Measurements from ENCODE around the gene CDC34.
"Not testable (repeated sequence)": the region's sequence is repeated elsewhere in the genome, so short reads cannot be mapped to it uniquely, and the experiment has no call there.

The CDC34 gene

DNA sequence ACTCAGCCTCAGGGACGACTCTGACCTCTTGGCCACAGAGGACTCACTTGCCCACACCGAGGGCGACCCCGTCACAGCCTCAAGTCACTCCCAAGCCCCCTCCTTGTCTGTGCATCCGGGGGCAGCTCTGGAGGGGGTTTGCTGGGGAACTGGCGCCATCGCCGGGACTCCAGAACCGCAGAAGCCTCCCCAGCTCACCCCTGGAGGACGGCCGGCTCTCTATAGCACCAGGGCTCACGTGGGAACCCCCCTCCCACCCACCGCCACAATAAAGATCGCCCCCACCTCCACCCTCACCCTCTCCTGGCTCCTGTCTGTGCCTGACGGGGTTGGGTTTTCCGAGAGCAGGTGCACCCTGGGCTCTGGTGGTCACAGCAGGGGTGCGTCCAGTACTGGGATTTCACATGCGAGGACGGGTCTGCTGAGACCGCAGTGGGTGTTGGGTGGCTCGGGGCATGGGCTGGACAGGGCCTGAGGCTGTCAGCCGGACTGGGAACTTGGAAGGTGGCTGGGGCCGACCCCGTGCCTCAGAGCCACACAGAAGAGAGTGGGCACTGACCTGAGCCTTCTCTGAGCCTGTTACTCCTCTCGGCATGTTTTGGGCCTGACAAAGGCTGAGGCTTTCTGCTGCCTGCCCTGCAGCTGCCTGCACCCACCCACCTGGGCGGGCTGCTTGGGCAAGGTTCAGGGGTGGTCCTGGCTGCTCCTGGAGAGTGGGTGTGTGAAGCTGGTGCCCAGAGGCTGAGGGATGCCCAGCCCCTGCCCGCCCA, 51.8 kb downstream of the CDC34 start:
- Histone ChIP-seq H3K4me2 (ENCODE audit: low read length) (no peak overlapping the region), H3K9me3 (replicated peaks; ENCODE audit: low read length) (no peaks in the 10 kb centered on the region), H3K9ac (ENCODE audit: low read depth, low read length) (no peak overlapping the region), H3K4me3 (ENCODE audit: low read length) (no peak overlapping the region), H3K36me3 (ENCODE audit: insufficient read depth, low read length) (peaks cover 25% of the 10 kb centered on the region), H3K4me1 (ENCODE audit: control insufficient read depth, insufficient read depth, low read length) (peaks cover 30% of the 10 kb centered on the region), H3K27me3 (ENCODE audit: control insufficient read depth, insufficient read depth, low read length) (peaks cover 2% of the 10 kb centered on the region)

DNA sequence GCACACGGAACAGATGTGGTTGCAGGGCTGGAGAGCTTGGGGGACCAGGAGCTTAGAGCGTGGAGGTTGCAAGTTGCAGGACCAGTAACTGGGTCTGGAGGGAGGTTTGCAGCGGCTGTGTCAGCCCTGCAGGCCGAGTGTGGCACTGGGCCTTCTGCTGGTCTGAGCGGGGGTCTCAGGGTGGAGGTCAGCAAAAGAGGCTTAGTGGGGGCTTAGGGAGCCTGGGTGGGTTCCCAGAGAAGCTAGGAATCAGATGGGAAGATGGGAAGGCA, 52.3 kb downstream of the CDC34 start:
- H3K9me3 ChIP-seq (replicated peaks; ENCODE audit: low read length), result no peaks in the 10 kb centered on the region
- H3K9ac ChIP-seq (ENCODE audit: low read depth, low read length), result no peak overlapping the region
- no peak overlapping the region for H3K4me3 ChIP-seq (ENCODE audit: low read length)
- H3K27me3 ChIP-seq (ENCODE audit: control insufficient read depth, insufficient read depth, low read length), result peaks cover 7% of the 10 kb centered on the region
- H3K4me2 ChIP-seq (ENCODE audit: low read length), result no peak overlapping the region
- H3K36me3 ChIP-seq (ENCODE audit: insufficient read depth, low read length), result peaks cover 25% of the 10 kb centered on the region
- peaks cover 36% of the 10 kb centered on the region for H3K4me1 ChIP-seq (ENCODE audit: control insufficient read depth, insufficient read depth, low read length)

DNA sequence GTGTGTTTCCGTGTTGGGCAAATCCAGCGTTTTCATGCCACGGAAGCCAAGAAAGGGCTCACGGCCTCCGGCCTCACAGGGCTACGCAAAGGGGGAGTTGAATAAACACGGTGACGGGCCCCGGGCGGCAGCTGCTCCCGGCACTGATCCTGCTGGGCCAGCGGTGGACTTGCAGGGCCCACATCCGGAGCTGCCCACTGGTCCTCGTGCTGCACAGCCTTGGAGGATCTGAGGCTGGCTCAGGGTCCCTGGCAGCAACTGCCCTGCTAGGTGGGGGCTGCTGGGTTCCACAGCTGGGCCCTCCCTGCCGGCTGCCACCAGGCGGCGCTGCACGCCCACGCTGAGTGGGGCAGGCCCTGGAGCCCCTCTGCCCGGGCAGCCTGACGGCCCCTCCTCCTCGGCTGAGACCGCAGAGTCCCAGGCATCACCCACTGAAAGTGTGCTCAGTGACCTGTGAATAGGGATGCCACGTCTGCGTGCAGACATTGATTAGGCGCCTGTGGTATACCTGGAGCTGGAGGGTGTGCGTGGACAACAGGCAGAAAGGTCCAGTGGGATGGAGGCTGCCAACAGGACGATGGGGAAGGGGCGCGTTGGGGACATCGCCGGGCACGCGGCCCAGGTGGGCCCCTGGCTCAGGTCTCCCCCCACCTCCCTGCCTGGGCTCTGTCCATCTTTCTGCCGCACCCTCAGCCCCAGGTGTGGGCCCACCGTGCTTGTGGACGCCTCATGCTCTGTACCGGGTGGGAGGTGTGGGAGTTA, 52.9 kb downstream of the CDC34 start:
- Histone ChIP-seq H3K36me3 (ENCODE audit: insufficient read depth, low read length) (peaks cover 25% of the 10 kb centered on the region), H3K4me2 (ENCODE audit: low read length) (no peak overlapping the region), H3K9ac (ENCODE audit: low read depth, low read length) (no peak overlapping the region), H3K9me3 (replicated peaks; ENCODE audit: low read length) (no peaks in the 10 kb centered on the region), H3K27me3 (ENCODE audit: control insufficient read depth, insufficient read depth, low read length) (peaks cover 13% of the 10 kb centered on the region), H3K4me1 (ENCODE audit: control insufficient read depth, insufficient read depth, low read length) (peaks cover 36% of the 10 kb centered on the region), H3K4me3 (ENCODE audit: low read length) (no peak overlapping the region)

- not testable (repeated sequence) for H3K9me3 ChIP-seq (replicated peaks; ENCODE audit: low read length); H3K9ac ChIP-seq (ENCODE audit: low read depth, low read length); H3K4me2 ChIP-seq (ENCODE audit: low read length); H3K4me3 ChIP-seq (ENCODE audit: low read length)
- Histone ChIP-seq H3K36me3 (ENCODE audit: insufficient read depth, low read length) (peaks cover 25% of the 10 kb centered on the region), H3K4me1 (ENCODE audit: control insufficient read depth, insufficient read depth, low read length) (peaks cover 37% of the 10 kb centered on the region), H3K27me3 (ENCODE audit: control insufficient read depth, insufficient read depth, low read length) (peaks cover 13% of the 10 kb centered on the region)
Measured at GRCh38 chr19:585146-585545, 53.6 kb downstream of the CDC34 start.

GRCh38 chr19:585551-586110, 54.1 kb downstream of the CDC34 start:
- H3K36me3 ChIP-seq (ENCODE audit: insufficient read depth, low read length), result peaks cover 25% of the 10 kb centered on the region
- H3K4me3 ChIP-seq (ENCODE audit: low read length), result no peak overlapping the region
- H3K4me1 ChIP-seq (ENCODE audit: control insufficient read depth, insufficient read depth, low read length), result peaks cover 42% of the 10 kb centered on the region
- H3K9ac ChIP-seq (ENCODE audit: low read depth, low read length), result no peak overlapping the region
- no peaks in the 10 kb centered on the region for H3K9me3 ChIP-seq (replicated peaks; ENCODE audit: low read length)
- H3K27me3 ChIP-seq (ENCODE audit: control insufficient read depth, insufficient read depth, low read length), result peaks cover 13% of the 10 kb centered on the region
- no peak overlapping the region for H3K4me2 ChIP-seq (ENCODE audit: low read length)

- Histone ChIP-seq H3K27me3 (ENCODE audit: control insufficient read depth, insufficient read depth, low read length) (peaks cover 32% of the 10 kb centered on the region), H3K36me3 (ENCODE audit: insufficient read depth, low read length) (peaks cover 7% of the 10 kb centered on the region), H3K4me3 (ENCODE audit: low read length) (no peak overlapping the region), H3K9ac (ENCODE audit: low read depth, low read length) (no peak overlapping the region), H3K4me2 (ENCODE audit: low read length) (peak overlapping the region; percentile 61), H3K4me1 (ENCODE audit: control insufficient read depth, insufficient read depth, low read length) (peaks cover 36% of the 10 kb centered on the region), H3K9me3 (replicated peaks; ENCODE audit: low read length) (no peaks in the 10 kb centered on the region)
Measured at GRCh38 chr19:588093-588740, 56.7 kb downstream of the CDC34 start.

DNA sequence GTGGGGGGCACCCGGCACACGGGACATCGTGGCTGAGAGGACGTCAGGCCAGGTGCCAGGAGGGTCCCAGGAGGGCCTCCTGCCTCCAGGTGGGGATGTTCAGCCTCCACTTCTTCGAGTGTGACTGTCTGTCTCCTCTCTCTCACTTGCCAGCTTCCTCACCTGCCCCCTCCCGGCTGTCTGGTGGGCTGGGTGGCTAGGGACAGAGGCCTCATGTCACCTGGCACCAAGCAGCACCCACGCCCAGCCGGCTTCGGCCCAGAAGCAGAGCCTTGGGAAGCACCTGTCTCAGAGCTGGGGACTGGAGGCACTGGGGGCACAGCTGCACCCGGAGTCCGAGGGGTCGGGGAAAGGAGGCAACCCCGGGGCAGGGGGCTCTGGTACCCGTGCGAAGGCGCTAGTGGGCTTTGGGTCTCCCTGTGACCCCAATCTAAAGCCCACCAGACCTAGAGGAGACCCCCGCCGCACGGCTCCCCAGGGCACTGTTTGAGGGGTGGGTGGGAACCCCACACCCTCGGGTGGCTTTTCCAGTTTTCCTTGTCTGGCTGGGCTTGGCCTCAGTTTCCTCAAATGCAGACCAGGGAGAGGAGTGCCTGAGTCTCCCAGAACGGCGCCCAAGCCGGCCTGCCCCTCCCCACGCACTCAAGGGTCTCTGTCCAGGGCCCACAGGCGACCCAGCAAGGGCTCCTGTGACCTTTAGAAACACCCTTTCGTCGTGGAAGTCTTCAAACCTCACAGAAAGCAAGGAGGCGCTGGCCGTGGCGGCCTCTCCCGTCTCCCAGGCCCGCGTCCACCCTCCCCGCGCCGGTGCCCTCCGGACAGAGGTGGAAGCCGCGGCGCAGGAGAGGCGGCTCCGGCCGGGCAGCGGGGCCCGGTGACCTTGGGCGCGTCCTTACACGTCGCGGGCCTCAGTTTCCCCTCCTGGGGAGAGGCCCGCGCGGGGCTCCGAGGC, 57.5 kb downstream of the CDC34 start:
- no peaks in the 10 kb centered on the region for H3K36me3 ChIP-seq (ENCODE audit: insufficient read depth, low read length)
- H3K27me3 ChIP-seq (ENCODE audit: control insufficient read depth, insufficient read depth, low read length), result peaks cover 38% of the 10 kb centered on the region
- H3K9ac ChIP-seq (ENCODE audit: low read depth, low read length), result no peak overlapping the region
- peak overlapping the region; percentile 61 for H3K4me2 ChIP-seq (ENCODE audit: low read length)
- H3K4me1 ChIP-seq (ENCODE audit: control insufficient read depth, insufficient read depth, low read length), result peaks cover 29% of the 10 kb centered on the region
- H3K4me3 ChIP-seq (ENCODE audit: low read length), result no peak overlapping the region
- H3K9me3 ChIP-seq (replicated peaks; ENCODE audit: low read length), result no peaks in the 10 kb centered on the region

DNA sequence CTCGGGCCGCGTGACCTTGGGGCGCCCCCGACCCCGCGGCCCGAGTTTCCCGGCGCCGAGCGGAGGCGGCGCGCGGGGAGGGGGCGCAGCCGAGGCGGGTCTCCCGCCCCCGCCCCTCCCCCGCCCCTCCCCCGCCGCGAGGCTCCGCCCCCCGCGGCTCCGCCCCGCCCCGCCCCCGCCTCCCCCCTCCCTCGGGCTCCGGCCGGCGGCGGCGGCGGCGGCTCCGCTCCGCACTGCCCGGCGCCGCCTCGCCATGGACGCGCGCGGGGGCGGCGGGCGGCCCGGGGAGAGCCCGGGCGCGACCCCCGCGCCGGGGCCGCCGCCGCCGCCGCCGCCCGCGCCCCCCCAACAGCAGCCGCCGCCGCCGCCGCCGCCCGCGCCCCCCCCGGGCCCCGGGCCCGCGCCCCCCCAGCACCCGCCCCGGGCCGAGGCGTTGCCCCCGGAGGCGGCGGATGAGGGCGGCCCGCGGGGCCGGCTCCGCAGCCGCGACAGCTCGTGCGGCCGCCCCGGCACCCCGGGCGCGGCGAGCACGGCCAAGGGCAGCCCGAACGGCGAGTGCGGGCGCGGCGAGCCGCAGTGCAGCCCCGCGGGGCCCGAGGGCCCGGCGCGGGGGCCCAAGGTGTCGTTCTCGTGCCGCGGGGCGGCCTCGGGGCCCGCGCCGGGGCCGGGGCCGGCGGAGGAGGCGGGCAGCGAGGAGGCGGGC, 58.3 kb downstream of the CDC34 start, which contains the start of gene HCN2:
Gene HCN2, plus strand, starts transcription at position 189 of the 703 bp plus-strand sequence. Its CDS starts 65 bp downstream, at position 254.
- Histone ChIP-seq H3K9ac (ENCODE audit: low read depth, low read length) (no peak within 1 kb of the TSS), H3K4me3 (ENCODE audit: low read length) (peak within 1 kb of the TSS; percentile 55), H3K4me1 (ENCODE audit: control insufficient read depth, insufficient read depth, low read length) (peaks cover 26% of the 10 kb centered on the region), H3K4me2 (ENCODE audit: low read length) (peak within 1 kb of the TSS; percentile 69), H3K9me3 (replicated peaks; ENCODE audit: low read length) (no peaks in the 10 kb centered on the region), H3K27me3 (ENCODE audit: control insufficient read depth, insufficient read depth, low read length) (peaks cover 42% of the 10 kb centered on the region), H3K36me3 (ENCODE audit: insufficient read depth, low read length) (no peaks in the 10 kb centered on the region)

DNA sequence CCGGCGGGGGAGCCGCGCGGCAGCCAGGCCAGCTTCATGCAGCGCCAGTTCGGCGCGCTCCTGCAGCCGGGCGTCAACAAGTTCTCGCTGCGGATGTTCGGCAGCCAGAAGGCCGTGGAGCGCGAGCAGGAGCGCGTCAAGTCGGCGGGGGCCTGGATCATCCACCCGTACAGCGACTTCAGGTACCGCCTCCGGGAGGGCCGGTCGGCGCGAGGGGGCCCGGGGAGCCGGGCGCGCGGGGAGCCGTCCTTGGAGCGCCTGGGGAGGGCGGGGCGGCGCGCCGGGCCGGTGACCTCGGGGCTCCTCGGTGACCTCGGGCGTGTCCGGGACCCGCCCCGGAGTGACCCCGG, 58.8 kb downstream of the CDC34 start:
- Histone ChIP-seq H3K4me3 (ENCODE audit: low read length) (peak overlapping the region; percentile 55), H3K36me3 (ENCODE audit: insufficient read depth, low read length) (no peaks in the 10 kb centered on the region), H3K4me1 (ENCODE audit: control insufficient read depth, insufficient read depth, low read length) (peaks cover 26% of the 10 kb centered on the region), H3K9ac (ENCODE audit: low read depth, low read length) (no peak overlapping the region), H3K4me2 (ENCODE audit: low read length) (peak overlapping the region; percentile 69), H3K9me3 (replicated peaks; ENCODE audit: low read length) (no peaks in the 10 kb centered on the region), H3K27me3 (ENCODE audit: control insufficient read depth, insufficient read depth, low read length) (peaks cover 46% of the 10 kb centered on the region)

GRCh38 chr19:590750-591098, 59.2 kb downstream of the CDC34 start:
- Histone ChIP-seq H3K4me3 (ENCODE audit: low read length) (no peak overlapping the region), H3K4me1 (ENCODE audit: control insufficient read depth, insufficient read depth, low read length) (peaks cover 26% of the 10 kb centered on the region), H3K9me3 (replicated peaks; ENCODE audit: low read length) (no peaks in the 10 kb centered on the region), H3K4me2 (ENCODE audit: low read length) (peak overlapping the region; percentile 69), H3K36me3 (ENCODE audit: insufficient read depth, low read length) (no peaks in the 10 kb centered on the region), H3K9ac (ENCODE audit: low read depth, low read length) (no peak overlapping the region), H3K27me3 (ENCODE audit: control insufficient read depth, insufficient read depth, low read length) (peaks cover 50% of the 10 kb centered on the region)
